Measurements from ENCODE around the gene CSDE1. TPM values are rescaled to one million over a fixed set of nuclear protein-coding genes. Genes with fewer than 3 reads are reported as not detected.
"Not testable (repeated sequence)": the region's sequence is repeated elsewhere in the genome, so short reads cannot be mapped to it uniquely, and the experiment has no call there.

The CSDE1 gene
- total and polyA plus RNA-seq, 9 donors: 225 to 752 (median 558) TPM

DNA sequence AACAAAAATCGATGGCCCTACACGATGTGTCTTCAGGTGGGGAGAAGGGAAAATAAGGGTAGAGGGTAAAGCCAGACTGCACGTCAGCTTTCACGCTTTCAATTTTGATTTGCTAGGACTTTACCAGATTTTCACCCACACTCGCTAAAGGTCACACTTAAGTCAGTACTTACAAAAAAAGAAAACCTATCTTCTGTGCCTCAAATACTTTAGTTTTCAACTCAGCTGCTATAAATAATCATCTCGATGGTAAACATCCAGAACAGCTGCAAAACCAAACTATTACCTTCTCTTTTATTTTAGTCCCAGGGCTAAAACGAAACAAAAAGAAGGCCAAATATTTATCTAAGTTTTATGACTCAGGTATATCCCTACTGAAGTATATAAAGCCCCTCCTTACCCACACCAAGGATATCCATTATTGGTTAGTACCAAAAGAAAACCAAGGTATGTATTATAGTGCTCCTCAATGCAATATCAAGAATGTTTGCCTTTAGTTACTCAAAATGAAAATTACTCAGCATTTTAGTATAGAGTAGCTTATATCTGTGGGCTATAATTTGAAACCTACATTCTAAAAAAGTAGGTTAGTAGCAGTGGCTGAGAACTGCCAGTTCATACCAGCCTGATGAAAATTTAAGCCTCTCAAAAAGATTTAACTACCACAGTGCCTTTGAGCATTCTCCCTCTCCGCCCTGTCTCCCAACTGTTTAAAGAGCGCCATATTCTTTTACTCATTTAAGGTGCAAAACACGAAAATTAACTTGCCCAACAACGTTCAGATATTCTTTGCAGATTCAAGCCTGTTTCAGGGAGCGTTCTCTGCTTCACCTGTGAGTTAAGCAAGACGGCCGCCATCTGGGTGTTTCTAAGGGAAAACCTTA is 1.5 kb downstream of the CSDE1 start:
- Histone ChIP-seq H3K4me3 (peak overlapping the region; percentile 97), H3K27me3 (no peaks in the 10 kb centered on the region), H3K9me3 (no peaks in the 10 kb centered on the region), H3K27ac (no peak overlapping the region), H3K4me1 (ENCODE audit: insufficient read depth) (peaks cover 12% of the 10 kb centered on the region), H3K36me3 (no peaks in the 10 kb centered on the region)
- intact Hi-C loops (cut with DNase I): loop anchor here in 1 of 4 donors (2.0 kb wide), 1 partner anchor 39 kb away; the partner anchor contains the start of gene NRAS
- 13 to 24% (median 16%) methylated on average over 14 of the region's 14 CpGs for WGBS, 3 donors
- no peak for TF ChIP-seq EP300 (IDR thresholded peaks at IDR 0.05)
- TF ChIP-seq POLR2A (IDR thresholded peaks at IDR 0.05): no peak
- TF ChIP-seq, protein P1, sequence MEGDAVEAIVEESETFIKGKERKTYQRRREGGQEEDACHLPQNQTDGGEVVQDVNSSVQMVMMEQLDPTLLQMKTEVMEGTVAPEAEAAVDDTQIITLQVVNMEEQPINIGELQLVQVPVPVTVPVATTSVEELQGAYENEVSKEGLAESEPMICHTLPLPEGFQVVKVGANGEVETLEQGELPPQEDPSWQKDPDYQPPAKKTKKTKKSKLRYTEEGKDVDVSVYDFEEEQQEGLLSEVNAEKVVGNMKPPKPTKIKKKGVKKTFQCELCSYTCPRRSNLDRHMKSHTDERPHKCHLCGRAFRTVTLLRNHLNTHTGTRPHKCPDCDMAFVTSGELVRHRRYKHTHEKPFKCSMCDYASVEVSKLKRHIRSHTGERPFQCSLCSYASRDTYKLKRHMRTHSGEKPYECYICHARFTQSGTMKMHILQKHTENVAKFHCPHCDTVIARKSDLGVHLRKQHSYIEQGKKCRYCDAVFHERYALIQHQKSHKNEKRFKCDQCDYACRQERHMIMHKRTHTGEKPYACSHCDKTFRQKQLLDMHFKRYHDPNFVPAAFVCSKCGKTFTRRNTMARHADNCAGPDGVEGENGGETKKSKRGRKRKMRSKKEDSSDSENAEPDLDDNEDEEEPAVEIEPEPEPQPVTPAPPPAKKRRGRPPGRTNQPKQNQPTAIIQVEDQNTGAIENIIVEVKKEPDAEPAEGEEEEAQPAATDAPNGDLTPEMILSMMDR (IDR thresholded peaks at IDR 0.05): no peak
- DNase-seq: no peak

DNA sequence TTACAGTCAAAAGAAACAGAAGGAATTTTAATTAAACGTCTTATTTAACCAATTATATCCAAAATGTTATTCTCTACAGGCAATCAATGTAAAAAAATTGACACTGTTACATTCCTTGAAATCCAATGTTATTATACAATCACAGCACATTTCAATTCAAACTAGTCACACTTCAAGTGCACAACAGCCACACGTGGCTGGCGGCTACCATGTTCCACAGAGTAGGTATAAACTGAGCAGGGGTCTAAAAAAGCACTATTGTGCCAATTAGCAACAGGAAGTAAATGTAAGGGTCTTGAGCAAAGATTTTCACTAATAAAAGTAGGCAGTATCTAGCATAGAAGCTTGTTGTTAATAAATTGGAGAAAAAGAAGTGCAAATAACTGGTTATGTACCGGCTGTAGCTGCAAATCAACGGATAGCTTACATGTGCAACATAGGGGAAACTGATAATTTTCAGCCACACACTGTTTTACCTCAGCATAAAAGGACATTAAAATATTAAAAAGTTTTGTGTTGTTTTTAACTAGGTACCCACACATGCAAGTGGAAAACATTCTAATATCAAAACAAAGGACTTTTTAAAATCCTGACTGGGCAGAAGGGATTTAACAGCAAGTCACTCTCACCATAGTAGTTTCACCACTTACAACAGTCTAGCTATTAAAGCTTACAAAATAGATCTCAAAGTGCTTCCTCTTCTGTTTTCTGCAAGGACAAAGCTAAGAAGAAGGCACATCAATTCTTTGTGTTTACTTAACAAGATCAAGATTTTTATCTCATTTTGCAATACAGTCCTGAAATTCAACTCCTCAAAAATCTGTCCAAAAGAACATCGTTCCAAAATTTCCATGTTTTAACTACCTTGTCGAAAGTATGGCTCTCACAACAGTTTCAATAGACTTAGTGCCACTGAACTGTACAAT is 2.5 kb downstream of the CSDE1 start:
- no peak overlapping the region for H3K27ac ChIP-seq
- no peaks in the 10 kb centered on the region for H3K36me3 ChIP-seq
- 29 to 45% (median 33%) methylated on average over 7 of the region's 7 CpGs for WGBS, 3 donors
- no peak overlapping the region for H3K4me3 ChIP-seq
- no peak for DNase-seq
- H3K9me3 ChIP-seq: no peaks in the 10 kb centered on the region
- intact Hi-C loops (cut with DNase I): no loop called here
- TF ChIP-seq, protein P1 (IDR thresholded peaks at IDR 0.05): no peak
- TF ChIP-seq POLR2A (IDR thresholded peaks at IDR 0.05) (no peak), EP300 (IDR thresholded peaks at IDR 0.05) (no peak)
- H3K4me1 ChIP-seq (ENCODE audit: insufficient read depth): peaks cover 15% of the 10 kb centered on the region
- no peaks in the 10 kb centered on the region for H3K27me3 ChIP-seq

DNA sequence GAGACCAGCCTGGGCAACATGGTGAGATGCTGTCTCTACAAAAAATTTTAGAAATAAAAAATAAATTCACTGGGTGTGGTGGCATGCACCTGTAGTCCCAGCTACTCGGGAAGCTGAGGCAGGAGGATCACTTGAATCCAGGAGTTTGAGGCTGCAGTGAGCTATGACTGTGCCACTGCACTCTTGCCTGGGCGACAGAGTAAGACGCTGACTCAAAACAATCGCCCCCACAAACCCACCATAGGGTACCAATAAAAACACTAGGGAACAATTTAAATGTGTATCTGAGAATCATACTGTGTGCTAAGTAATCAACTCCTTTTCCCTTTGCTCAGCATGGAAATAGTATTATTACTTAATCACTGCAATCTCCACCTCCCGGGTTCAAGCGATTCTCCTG is 4.1 kb downstream of the CSDE1 start:
- H3K9me3 ChIP-seq; H3K27ac ChIP-seq; H3K36me3 ChIP-seq; DNase-seq; H3K27me3 ChIP-seq; H3K4me3 ChIP-seq; intact Hi-C loops (cut with DNase I): not testable (repeated sequence)
- H3K4me1 ChIP-seq (ENCODE audit: insufficient read depth): peaks cover 17% of the 10 kb centered on the region
- 86 to 91% (median 90%) methylated on average over 6 of the region's 6 CpGs for WGBS, 3 donors

DNA sequence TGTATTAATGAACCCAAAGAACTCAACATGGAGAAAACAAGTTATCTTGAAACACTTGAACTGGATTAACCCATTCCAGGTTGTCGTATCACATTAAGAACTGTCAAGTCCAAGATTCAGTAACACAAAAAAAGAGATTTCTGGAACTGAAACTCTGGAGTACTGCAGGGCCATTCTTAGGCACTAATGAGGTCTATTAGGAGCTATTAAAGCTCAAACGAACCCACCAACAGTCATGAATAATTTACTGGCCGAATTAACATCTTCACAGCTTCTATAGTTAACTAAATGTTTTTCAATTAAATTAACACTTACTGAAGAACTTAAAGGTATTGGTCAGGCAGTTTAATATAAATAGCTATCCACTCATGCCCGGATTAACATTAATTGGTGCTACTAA is 4.6 kb downstream of the CSDE1 start:
- TF ChIP-seq EP300 (IDR thresholded peaks at IDR 0.05) (no peak), POLR2A (IDR thresholded peaks at IDR 0.05) (no peak)
- TF ChIP-seq, protein P1 (IDR thresholded peaks at IDR 0.05): no peak
- Histone ChIP-seq H3K9me3 (no peaks in the 10 kb centered on the region), H3K36me3 (no peaks in the 10 kb centered on the region), H3K27ac (no peak overlapping the region), H3K27me3 (no peaks in the 10 kb centered on the region), H3K4me1 (ENCODE audit: insufficient read depth) (peaks cover 17% of the 10 kb centered on the region), H3K4me3 (no peak overlapping the region)
- 62 to 65% (median 65%) methylated on average over 4 of the region's 4 CpGs for WGBS, 3 donors
- intact Hi-C loops (cut with DNase I): no loop called here
- DNase-seq: no peak
